Endothelial cell of umbilical vein (primary cell): ENCODE data around the gene DGKI. TPM values are rescaled to one million over a fixed set of nuclear protein-coding genes. Genes with fewer than 3 reads are reported as not detected.

ENCODE experiments used
- BruUV-seq: library from RNA; stranded (reverse); fragments of 400-500 nt; replicated peaks from 2 replicates; lab custom pipeline; 2021; lab: Mats Ljungman, UMichigan
- CTCF ChIA-PET: fragments of 300-600, 350-600 bp; sonication (Branson Sonifier 250); formaldehyde crosslinking; loops from one replicate; lab custom pipeline; 2021; ENCODE audit warnings: antibody characterized with exemption, inconsistent platforms; lab: Charles Lee
- POLR2A ChIA-PET: fragments of 300-600, 350-600 bp; sonication (Branson Sonifier 250); formaldehyde crosslinking; loops from one replicate; lab custom pipeline; 2021; ENCODE audit warnings: antibody characterized with exemption, inconsistent platforms; lab: Charles Lee
- DNase-seq: peaks from one replicate; pipeline ENCODE4 v3.0.0-alpha.2; 2011; ENCODE audit warnings: low read depth, low spot score
- FAIRE-seq: peaks from 2 replicates; lab custom pipeline; 2011; peaks lifted over from hg19 to GRCh38; lab: Jason Lieb, UNC
- H2AFZ ChIP-seq: 2 replicates; pipeline ENCODE4 v1.6.0; 2012; ENCODE audit warnings: low read depth, low read length, control low read depth, inconsistent platforms
- H3K27ac ChIP-seq: 2 replicates; pipeline ENCODE4 v1.5.1; 2011; ENCODE audit warnings: low read depth, mild to moderate bottlenecking, control low read depth, low read length, moderate library complexity; ENCODE audit not compliant: insufficient read depth
- H3K27me3 ChIP-seq, 2 experiments: 2 replicates each; pipeline versions ENCODE4 v1.6.0 to v1.6.1; 2011; ENCODE audit warnings: low read length in 2 of 2, mixed read lengths in 1 of 2; ENCODE audit not compliant: control insufficient read depth in 2 of 2, insufficient read depth in 2 of 2
- H3K36me3 ChIP-seq, 2 experiments: 2 replicates in 1 of 2; 3 replicates in 1 of 2; pipeline ENCODE4 v1.5.1; 2011; ENCODE audit warnings: low read length in 2 of 2, mild to moderate bottlenecking in 1 of 2, moderate library complexity in 1 of 2; ENCODE audit not compliant: control insufficient read depth in 2 of 2, insufficient read depth in 2 of 2; ENCODE audit errors: extremely low read depth in 1 of 2
- H3K4me1 ChIP-seq: 3 replicates; pipeline ENCODE4 v1.5.1; 2011; ENCODE audit warnings: mild to moderate bottlenecking, low read length; ENCODE audit not compliant: control insufficient read depth, insufficient read depth; ENCODE audit errors: extremely low read depth
- H3K4me2 ChIP-seq: 2 replicates; pipeline ENCODE4 v1.6.1; 2011; ENCODE audit warnings: low read length, control low read depth, mixed read lengths; ENCODE audit not compliant: insufficient read depth
- H3K4me3 ChIP-seq, 3 experiments: fragments of 200-600 bp in 1 of 3; sonication (generic), shearing (Covaris generic) in 1 of 3; replicated peaks in 1 of 3; 2 replicates each; pipeline ENCODE4 v1.5.1; 2011 to 2016; ENCODE audit warnings: control low read depth in 3 of 3, low read length in 3 of 3, mild to moderate bottlenecking in 2 of 3, inconsistent platforms in 1 of 3, low read depth in 1 of 3, moderate library complexity in 1 of 3; ENCODE audit not compliant: insufficient read depth in 1 of 3
- H3K79me2 ChIP-seq: 2 replicates; pipeline ENCODE4 v1.6.0; 2012; ENCODE audit warnings: low read length, inconsistent platforms; ENCODE audit not compliant: control insufficient read depth, insufficient read depth
- H3K9ac ChIP-seq: replicated peaks from 2 replicates; pipeline ENCODE3; 2011; ENCODE audit warnings: low read length, control low read depth; ENCODE audit not compliant: insufficient read depth; ENCODE audit errors: extremely low read depth
- H3K9me1 ChIP-seq: replicated peaks from 3 replicates; pipeline ENCODE4 v1.6.0; 2011; ENCODE audit warnings: mild to moderate bottlenecking, low read length; ENCODE audit not compliant: control insufficient read depth, insufficient read depth; ENCODE audit errors: extremely low read depth
- H3K9me3 ChIP-seq: replicated peaks from 2 replicates; pipeline ENCODE4 v1.5.1; 2012; ENCODE audit warnings: low read length, inconsistent platforms; ENCODE audit not compliant: control insufficient read depth, insufficient read depth
- H4K20me1 ChIP-seq: replicated peaks from 2 replicates; pipeline ENCODE3; 2011; ENCODE audit warnings: mild to moderate bottlenecking, low read length; ENCODE audit not compliant: control insufficient read depth, insufficient read depth; ENCODE audit errors: extremely low read depth
- EZH2 ChIP-seq: IDR thresholded peaks from 2 replicates; pipeline ENCODE4 v1.6.1; 2012; ENCODE audit warnings: borderline replicate concordance, low read depth, mild to moderate bottlenecking, moderate library complexity, low read length, inconsistent platforms; ENCODE audit not compliant: severe bottlenecking
- FOS ChIP-seq: IDR thresholded peaks from 2 replicates; pipeline ENCODE4 v1.6.1; 2011; ENCODE audit warnings: mild to moderate bottlenecking, low read length, moderate library complexity, borderline replicate concordance; ENCODE audit not compliant: insufficient read depth
- GATA2 ChIP-seq: IDR thresholded peaks from 2 replicates; pipeline ENCODE4 v1.7.0; 2011; ENCODE audit warnings: low read depth, mild to moderate bottlenecking, moderate library complexity, mixed read lengths, low read length; ENCODE audit not compliant: insufficient read length, insufficient read depth
- JUN ChIP-seq: IDR thresholded peaks from 2 replicates; pipeline ENCODE4 v1.6.1; 2011; ENCODE audit warnings: borderline replicate concordance, low read depth; ENCODE audit not compliant: insufficient read length, insufficient read depth
- MAX ChIP-seq: IDR thresholded peaks from 2 replicates; pipeline ENCODE4 v1.6.1; 2011; ENCODE audit not compliant: insufficient read depth, insufficient read length
- MYC ChIP-seq: IDR thresholded peaks from one replicate; pipeline ENCODE4 v1.6.1; 2011; ENCODE audit warnings: mild to moderate bottlenecking, low read depth, low read length
- POLR2A ChIP-seq: IDR thresholded peaks from 2 replicates; pipeline ENCODE4 v1.6.1; 2012; ENCODE audit warnings: low read depth, mild to moderate bottlenecking, control low read depth, low read length
- POLR2AphosphoS5 ChIP-seq: IDR thresholded peaks from 2 replicates; pipeline ENCODE4 v1.6.1; 2012; ENCODE audit warnings: low read depth, mild to moderate bottlenecking, control low read depth, low read length, moderate library complexity; ENCODE audit not compliant: insufficient read depth
- dilution Hi-C: fragments of 300-500 bp; cut with MboI; formaldehyde crosslinking; loops from one replicate; pipeline ENCODE4 v1.15.0; 2019; ENCODE audit warnings: low sequenced_read_pairs; ENCODE audit not compliant: extremely low pct_ligation_motif_present
- intact Hi-C: fragments of 100-400 bp; cut with micrococcal nuclease; formaldehyde crosslinking; loops from one replicate; pipeline ENCODE4 v1.10.0; 2022
- polyA plus RNA-seq, 4 experiments: library from polyadenylated mRNA; depleted of rRNA in 3 of 4; stranded (reverse) in 3 of 4; unstranded in 1 of 4; fragments of >200 nt; gene quantifications; 2 replicates each; pipeline versions ENCODE4 v1.2.1 to v1.2.3, GENCODE V29; 2011 to 2012; ENCODE audit warnings: missing spikeins in 1 of 4
- total RNA-seq: library from RNA; stranded (reverse); gene quantifications from 2 replicates; pipeline ENCODE4 v1.2.3, GENCODE V29; 2021
- TF ChIP-seq, protein P1 (sequence below), 2 donors: IDR thresholded peaks; 1 replicate in 1 of 2; 2 replicates in 1 of 2; pipeline ENCODE4 v1.5.1; 2011; ENCODE audit warnings: low read length in 2 of 2, mild to moderate bottlenecking in 2 of 2, moderate library complexity in 2 of 2, control low read depth in 1 of 2, inconsistent platforms in 1 of 2, low read depth in 1 of 2; ENCODE audit not compliant: insufficient read depth in 1 of 2; ENCODE audit errors: extremely low read depth in 1 of 2

The DGKI gene
- total and polyA plus RNA-seq, 2 donors (not counting 3 experiments of a cell fraction or from before 2014, with no cell fraction given) = 0.11 to 0.51 TPM

GRCh38 chr7:137546671-137547070, 300.1 kb downstream of the DGKI start:
- Histone ChIP-seq H3K79me2 (no peaks in the 10 kb centered on the region), H3K9me1 (no peaks in the 10 kb centered on the region), H3K4me2 (no peak overlapping the region), H3K9ac (no peak overlapping the region), H3K4me1 (no peaks in the 10 kb centered on the region), H3K27ac (no peak overlapping the region), H2AFZ (no peak overlapping the region), H3K36me3 (no peaks in the 10 kb centered on the region), H4K20me1 (no peaks in the 10 kb centered on the region), H3K9me3 (no peaks in the 10 kb centered on the region), H3K4me3 (no peak overlapping the region), H3K27me3 (no peaks in the 10 kb centered on the region)
- ChIA-PET CTCF (interaction anchor here (1.6 kb wide), 1 partner anchor 79 kb away, joined by 4 read pairs; no protein-coding TSS in a partner anchor), POLR2A (no interaction called here)
- TF ChIP-seq POLR2AphosphoS5 (no peak), POLR2A (no peak), GATA2 (no peak)
- FAIRE-seq (no peak), DNase-seq (no peak)
- no TSS peak for BruUV-seq
- dilution Hi-C loops = no loop called here
- intact Hi-C loops = no loop called here

GRCh38 chr7:137546009-137546408, 300.8 kb downstream of the DGKI start:
- Histone ChIP-seq H3K27ac (no peak overlapping the region), H2AFZ (no peak overlapping the region), H3K4me1 (no peaks in the 10 kb centered on the region), H3K4me3 (no peak overlapping the region), H3K9me3 (no peaks in the 10 kb centered on the region), H3K9ac (no peak overlapping the region), H4K20me1 (no peaks in the 10 kb centered on the region), H3K27me3 (no peaks in the 10 kb centered on the region), H3K79me2 (no peaks in the 10 kb centered on the region), H3K36me3 (no peaks in the 10 kb centered on the region), H3K4me2 (no peak overlapping the region), H3K9me1 (no peaks in the 10 kb centered on the region)
- TF ChIP-seq MAX = no peak
- no peak for TF ChIP-seq FOS
- TF ChIP-seq POLR2AphosphoS5 = no peak
- TF ChIP-seq EZH2 = no peak
- TF ChIP-seq JUN = no peak
- no peak for TF ChIP-seq MYC
- TF ChIP-seq, protein P1, sequence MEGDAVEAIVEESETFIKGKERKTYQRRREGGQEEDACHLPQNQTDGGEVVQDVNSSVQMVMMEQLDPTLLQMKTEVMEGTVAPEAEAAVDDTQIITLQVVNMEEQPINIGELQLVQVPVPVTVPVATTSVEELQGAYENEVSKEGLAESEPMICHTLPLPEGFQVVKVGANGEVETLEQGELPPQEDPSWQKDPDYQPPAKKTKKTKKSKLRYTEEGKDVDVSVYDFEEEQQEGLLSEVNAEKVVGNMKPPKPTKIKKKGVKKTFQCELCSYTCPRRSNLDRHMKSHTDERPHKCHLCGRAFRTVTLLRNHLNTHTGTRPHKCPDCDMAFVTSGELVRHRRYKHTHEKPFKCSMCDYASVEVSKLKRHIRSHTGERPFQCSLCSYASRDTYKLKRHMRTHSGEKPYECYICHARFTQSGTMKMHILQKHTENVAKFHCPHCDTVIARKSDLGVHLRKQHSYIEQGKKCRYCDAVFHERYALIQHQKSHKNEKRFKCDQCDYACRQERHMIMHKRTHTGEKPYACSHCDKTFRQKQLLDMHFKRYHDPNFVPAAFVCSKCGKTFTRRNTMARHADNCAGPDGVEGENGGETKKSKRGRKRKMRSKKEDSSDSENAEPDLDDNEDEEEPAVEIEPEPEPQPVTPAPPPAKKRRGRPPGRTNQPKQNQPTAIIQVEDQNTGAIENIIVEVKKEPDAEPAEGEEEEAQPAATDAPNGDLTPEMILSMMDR (IDR thresholded peaks at IDR 0.05; ENCODE audit: extremely low read depth in 1 of 2, insufficient read depth in 1 of 2, low read depth in 1 of 2, low read length in 2 of 2) = no peak
- no peak for TF ChIP-seq GATA2
- no peak for TF ChIP-seq POLR2A
- DNase-seq (no peak), FAIRE-seq (no peak)
- intact Hi-C loops = no loop called here
- BruUV-seq = no TSS peak
- ChIA-PET POLR2A (no interaction called here), CTCF (no interaction called here)
- dilution Hi-C loops = no loop called here
